Mesothelial cell of epicardium (in vitro differentiated cells): ENCODE results near the gene EPHA1. TPM values are rescaled to one million over a fixed set of nuclear protein-coding genes. Genes with fewer than 3 reads are reported as not detected.

ENCODE experiments used
- DNase-seq, 2 experiments: peaks; one replicate each; pipeline ENCODE4 v3.0.0; 2021; ENCODE audit warnings: low spot score in 2 of 2; ENCODE audit not compliant: unreplicated experiment in 2 of 2
- H3K27ac Mint-ChIP-seq: 2 replicates; pipeline ENCODE4 v1.8.0; 2021; ENCODE audit warnings: mixed read lengths
- H3K27me3 Mint-ChIP-seq: 2 replicates; pipeline ENCODE4 v1.8.0; 2021; ENCODE audit warnings: low read depth, mixed read lengths
- H3K36me3 Mint-ChIP-seq: 2 replicates; pipeline ENCODE4 v1.8.0; 2021; ENCODE audit warnings: mixed read lengths
- H3K4me1 Mint-ChIP-seq: 2 replicates; pipeline ENCODE4 v1.8.0; 2021; ENCODE audit warnings: mixed read lengths
- H3K4me3 Mint-ChIP-seq: 2 replicates; pipeline ENCODE4 v1.8.0; 2021; ENCODE audit warnings: mild to moderate bottlenecking, moderate library complexity, mixed read lengths
- H3K9me3 Mint-ChIP-seq: 2 replicates; pipeline ENCODE4 v1.8.0; 2021; ENCODE audit warnings: mixed read lengths
- total RNA-seq: library from RNA; stranded (reverse); gene quantifications from 3 replicates; pipeline ENCODE4 v1.2.1, GENCODE V29; 2021
- TF ChIP-seq, protein P1 (sequence below): fragments of 200-600 bp; sonication (generic); IDR thresholded peaks from one replicate; pipeline ENCODE4 v1.5.0; 2021; ENCODE audit warnings: antibody characterized with exemption; ENCODE audit not compliant: unreplicated experiment

EPHA1 gene
- total RNA-seq, 1 donor from 2014 or later = 23.2 TPM

DNA sequence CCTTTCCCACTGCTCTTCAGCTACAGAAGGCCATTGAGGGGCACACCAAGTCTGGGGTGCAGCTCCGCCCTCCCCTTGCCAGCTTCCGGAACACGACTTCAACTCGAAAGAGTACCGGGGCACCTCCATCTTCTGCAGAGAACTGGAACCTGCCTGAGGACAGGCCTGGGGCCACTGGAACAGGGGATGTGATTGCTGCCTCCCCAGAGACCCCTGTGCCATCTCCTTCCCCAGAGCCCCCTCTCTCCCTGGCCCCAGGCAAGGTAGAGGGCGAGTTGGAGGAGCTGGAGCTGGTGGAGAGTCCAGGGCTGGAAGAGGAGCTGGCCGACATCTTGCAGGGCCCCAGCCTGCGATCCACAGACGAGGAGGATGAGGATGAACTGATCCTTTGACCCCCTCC lies 57.1 kb downstream of the EPHA1 start:
- H3K36me3 Mint-ChIP-seq = no peaks in the 10 kb centered on the region
- H3K4me3 Mint-ChIP-seq = no peak overlapping the region
- H3K27me3 Mint-ChIP-seq = peaks cover 27% of the 10 kb centered on the region
- TF ChIP-seq, protein P1, sequence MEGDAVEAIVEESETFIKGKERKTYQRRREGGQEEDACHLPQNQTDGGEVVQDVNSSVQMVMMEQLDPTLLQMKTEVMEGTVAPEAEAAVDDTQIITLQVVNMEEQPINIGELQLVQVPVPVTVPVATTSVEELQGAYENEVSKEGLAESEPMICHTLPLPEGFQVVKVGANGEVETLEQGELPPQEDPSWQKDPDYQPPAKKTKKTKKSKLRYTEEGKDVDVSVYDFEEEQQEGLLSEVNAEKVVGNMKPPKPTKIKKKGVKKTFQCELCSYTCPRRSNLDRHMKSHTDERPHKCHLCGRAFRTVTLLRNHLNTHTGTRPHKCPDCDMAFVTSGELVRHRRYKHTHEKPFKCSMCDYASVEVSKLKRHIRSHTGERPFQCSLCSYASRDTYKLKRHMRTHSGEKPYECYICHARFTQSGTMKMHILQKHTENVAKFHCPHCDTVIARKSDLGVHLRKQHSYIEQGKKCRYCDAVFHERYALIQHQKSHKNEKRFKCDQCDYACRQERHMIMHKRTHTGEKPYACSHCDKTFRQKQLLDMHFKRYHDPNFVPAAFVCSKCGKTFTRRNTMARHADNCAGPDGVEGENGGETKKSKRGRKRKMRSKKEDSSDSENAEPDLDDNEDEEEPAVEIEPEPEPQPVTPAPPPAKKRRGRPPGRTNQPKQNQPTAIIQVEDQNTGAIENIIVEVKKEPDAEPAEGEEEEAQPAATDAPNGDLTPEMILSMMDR = no peak
- no peaks in the 10 kb centered on the region for H3K9me3 Mint-ChIP-seq
- no peaks in the 10 kb centered on the region for H3K4me1 Mint-ChIP-seq
- DNase-seq = no peak
- H3K27ac Mint-ChIP-seq = no peak overlapping the region

DNA sequence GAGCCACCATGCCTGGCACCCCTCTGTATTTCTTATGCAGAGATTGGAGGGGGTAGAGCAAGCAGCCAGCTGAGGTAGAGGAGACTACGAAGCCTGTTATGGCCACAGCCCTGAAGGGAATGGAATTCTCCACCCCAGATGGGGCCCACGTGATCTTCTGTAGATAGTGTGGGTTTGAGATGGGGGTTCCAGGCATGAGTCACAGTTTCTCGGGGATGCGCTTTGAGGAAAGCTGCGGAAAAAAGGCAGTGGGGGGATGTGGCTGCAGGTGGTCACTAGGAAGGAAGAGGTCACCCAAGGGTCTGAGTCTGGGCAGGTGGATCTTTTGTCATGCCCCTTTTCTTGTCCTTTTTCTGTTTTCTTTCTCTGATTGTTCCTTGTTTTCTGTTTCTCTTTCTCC lies 57.6 kb downstream of the EPHA1 start:
- peaks cover 31% of the 10 kb centered on the region for H3K27me3 Mint-ChIP-seq
- DNase-seq = no peak
- H3K4me1 Mint-ChIP-seq = no peaks in the 10 kb centered on the region
- H3K9me3 Mint-ChIP-seq = no peaks in the 10 kb centered on the region
- no peak overlapping the region for H3K4me3 Mint-ChIP-seq
- no peak overlapping the region for H3K27ac Mint-ChIP-seq
- TF ChIP-seq, protein P1 = no peak
- H3K36me3 Mint-ChIP-seq = no peaks in the 10 kb centered on the region

DNA sequence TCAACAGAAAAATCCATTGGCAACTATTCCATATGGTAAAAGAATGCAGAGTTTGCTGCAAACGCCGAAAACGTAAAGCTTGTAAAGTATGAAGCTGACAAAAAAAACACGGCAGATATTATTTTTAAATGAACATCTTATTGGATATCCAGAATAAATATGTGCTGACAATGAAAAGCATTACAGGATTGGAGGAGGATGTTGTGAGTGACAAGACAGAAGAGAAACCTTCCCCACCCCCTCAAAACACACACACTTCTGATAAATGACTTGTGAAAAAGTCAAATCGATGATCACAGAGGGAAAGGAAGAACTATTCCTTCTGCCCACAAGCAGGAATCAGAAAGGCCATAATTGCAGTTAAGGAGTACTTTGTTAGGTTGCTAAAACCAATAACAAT lies 60.7 kb downstream of the EPHA1 start:
- Mint-ChIP-seq H3K9me3 (no peaks in the 10 kb centered on the region), H3K27ac (no peak overlapping the region), H3K27me3 (peaks cover 40% of the 10 kb centered on the region), H3K4me3 (no peak overlapping the region), H3K4me1 (peaks cover 6% of the 10 kb centered on the region), H3K36me3 (no peaks in the 10 kb centered on the region)
- TF ChIP-seq, protein P1 = no peak
- DNase-seq = no peak

DNA sequence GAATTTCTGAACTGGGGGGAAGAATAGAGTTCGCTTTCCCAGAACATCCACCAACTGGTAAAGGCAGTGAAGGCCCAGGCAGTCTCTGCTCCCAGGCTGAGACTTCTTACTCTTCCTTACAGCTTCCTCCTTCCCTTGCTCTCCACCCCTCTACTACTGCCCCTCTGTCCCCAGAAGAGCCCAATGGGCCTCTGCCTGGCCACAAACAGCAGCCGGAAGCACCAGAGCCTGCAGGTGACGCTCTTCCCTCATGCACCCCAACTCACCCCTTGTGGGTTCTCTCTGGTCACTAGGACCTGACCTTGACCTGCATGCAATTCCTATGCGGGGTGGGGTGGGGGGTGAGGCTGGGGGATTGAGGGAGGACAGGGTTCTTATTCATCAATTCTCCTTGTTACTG lies 62.6 kb downstream of the EPHA1 start:
- H3K27me3 Mint-ChIP-seq = peaks cover 38% of the 10 kb centered on the region
- TF ChIP-seq, protein P1 = no peak
- H3K4me1 Mint-ChIP-seq = peaks cover 6% of the 10 kb centered on the region
- no peaks in the 10 kb centered on the region for H3K9me3 Mint-ChIP-seq
- DNase-seq = no peak
- H3K27ac Mint-ChIP-seq = no peak overlapping the region
- H3K4me3 Mint-ChIP-seq = no peak overlapping the region
- H3K36me3 Mint-ChIP-seq = no peaks in the 10 kb centered on the region

DNA sequence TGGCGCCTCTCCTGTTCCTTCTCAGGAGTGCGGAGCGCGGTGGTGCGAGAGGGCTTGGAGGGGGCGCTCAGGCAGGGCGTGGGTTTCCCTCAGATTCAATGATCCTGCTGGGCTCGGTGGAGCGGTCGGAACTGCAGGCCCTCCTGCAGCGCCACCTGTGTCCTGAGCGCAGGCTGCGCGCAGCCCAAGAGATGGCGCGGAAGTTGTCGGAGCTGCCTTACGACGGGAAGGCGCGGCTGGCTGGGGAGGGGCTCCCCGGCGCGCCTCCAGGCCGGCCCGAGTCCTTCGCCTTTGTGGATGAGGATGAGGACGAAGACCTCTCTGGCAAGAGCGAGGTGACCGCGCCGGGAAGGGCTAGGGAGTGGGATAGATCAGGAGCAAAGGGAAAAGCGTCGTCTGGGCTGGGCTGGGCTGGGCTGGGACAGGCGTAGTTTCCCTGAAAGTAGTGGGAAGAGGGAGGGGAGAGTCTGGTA lies 63.2 kb downstream of the EPHA1 start:
- H3K4me1 Mint-ChIP-seq = peaks cover 6% of the 10 kb centered on the region
- no peaks in the 10 kb centered on the region for H3K9me3 Mint-ChIP-seq
- peaks cover 38% of the 10 kb centered on the region for H3K27me3 Mint-ChIP-seq
- TF ChIP-seq, protein P1 = no peak
- H3K4me3 Mint-ChIP-seq = peak overlapping the region; percentile 62
- DNase-seq = peak in 1 of 2 experiments; percentile 67
- H3K27ac Mint-ChIP-seq = no peak overlapping the region
- H3K36me3 Mint-ChIP-seq = no peaks in the 10 kb centered on the region

DNA sequence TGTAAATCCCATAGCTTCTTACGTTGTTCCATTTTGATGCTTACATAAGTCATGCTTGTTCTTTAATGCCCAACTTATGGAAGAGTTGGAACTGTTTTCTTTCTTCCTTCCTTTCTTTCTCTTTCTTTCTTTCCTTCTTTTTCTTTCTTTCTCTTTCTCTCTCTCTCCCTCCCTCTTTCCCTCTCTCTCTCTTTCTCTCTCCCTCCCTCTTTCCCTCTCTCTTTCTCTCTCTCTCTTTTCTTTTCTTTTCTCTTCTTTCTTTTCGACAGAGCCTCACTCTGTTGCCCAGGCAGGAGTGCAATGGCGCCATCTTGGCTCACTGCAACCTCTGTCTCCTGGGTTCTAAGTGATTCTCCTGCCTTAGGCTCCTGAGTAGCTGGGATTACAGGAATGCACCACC lies 65.1 kb downstream of the EPHA1 start:
- Mint-ChIP-seq H3K9me3 (no peaks in the 10 kb centered on the region), H3K4me3 (no peak overlapping the region), H3K36me3 (no peaks in the 10 kb centered on the region), H3K27me3 (peaks cover 36% of the 10 kb centered on the region), H3K4me1 (peaks cover 6% of the 10 kb centered on the region), H3K27ac (no peak overlapping the region)
- TF ChIP-seq, protein P1 = no peak
- no peak for DNase-seq
